HUDEP-2 (cell line): ENCODE data around the gene MUC5B.
"Not testable (repeated sequence)": the region's sequence is repeated elsewhere in the genome, so short reads cannot be mapped to it uniquely, and the experiment has no call there.

Experiments
- DNase-seq, 76 experiments: peaks; one replicate each; lab custom pipeline; 2025; ENCODE audit not compliant: unreplicated experiment in 76 of 76; lab: John Stamatoyannopoulos, UW

MUC5B gene

DNA sequence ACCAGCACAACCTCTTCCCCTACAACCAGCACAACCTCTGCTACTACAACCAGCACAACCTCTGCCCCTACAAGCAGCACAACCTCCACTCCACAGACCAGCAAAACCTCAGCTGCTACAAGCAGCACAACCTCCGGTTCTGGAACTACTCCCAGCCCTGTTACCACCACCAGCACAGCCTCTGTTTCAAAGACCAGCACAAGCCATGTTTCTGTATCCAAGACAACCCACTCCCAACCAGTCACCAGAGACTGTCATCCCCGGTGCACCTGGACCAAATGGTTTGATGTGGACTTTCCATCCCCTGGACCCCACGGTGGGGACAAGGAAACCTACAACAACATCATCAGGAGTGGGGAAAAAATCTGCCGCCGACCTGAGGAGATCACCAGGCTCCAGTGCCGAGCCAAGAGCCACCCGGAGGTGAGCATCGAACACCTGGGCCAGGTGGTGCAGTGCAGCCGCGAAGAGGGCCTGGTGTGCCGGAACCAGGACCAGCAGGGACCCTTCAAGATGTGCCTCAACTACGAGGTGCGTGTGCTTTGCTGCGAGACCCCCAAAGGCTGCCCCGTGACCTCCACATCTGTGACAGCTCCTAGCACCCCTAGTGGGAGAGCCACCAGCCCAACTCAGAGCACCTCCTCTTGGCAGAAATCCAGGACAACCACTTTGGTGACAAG is 34.3 kb upstream of the MUC5B start:
- not testable (repeated sequence) for DNase-seq

DNA sequence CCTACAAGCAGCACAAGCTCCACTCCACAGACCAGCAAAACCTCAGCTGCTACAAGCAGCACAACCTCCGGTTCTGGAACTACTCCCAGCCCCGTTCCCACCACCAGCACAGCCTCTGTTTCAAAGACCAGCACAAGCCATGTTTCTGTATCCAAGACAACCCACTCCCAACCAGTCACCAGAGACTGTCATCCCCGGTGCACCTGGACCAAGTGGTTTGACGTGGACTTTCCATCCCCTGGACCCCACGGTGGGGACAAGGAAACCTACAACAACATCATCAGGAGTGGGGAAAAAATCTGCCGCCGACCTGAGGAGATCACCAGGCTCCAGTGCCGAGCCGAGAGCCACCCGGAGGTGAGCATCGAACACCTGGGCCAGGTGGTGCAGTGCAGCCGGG is 33.0 kb upstream of the MUC5B start:
- DNase-seq: not testable (repeated sequence)

DNA sequence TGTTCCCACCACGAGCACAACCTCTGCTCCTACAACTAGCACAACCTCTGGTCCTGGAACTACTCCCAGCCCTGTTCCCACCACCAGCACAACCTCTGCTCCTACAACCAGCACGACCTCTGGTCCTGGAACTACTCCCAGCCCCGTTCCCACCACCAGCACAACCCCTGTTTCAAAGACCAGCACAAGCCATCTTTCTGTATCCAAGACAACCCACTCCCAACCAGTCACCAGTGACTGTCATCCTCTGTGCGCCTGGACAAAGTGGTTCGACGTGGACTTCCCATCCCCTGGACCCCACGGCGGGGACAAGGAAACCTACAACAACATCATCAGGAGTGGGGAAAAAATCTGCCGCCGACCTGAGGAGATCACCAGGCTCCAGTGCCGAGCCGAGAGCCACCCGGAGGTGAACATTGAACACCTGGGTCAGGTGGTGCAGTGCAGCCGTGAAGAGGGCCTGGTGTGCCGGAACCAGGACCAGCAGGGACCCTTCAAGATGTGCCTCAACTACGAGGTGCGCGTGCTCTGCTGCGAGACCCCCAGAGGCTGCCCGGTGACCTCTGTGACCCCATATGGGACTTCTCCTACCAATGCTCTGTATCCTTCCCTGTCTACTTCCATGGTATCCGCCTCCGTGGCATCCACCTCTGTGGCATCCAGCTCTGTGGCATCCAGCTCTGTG is 30.9 kb upstream of the MUC5B start:
- not testable (repeated sequence) for DNase-seq

DNA sequence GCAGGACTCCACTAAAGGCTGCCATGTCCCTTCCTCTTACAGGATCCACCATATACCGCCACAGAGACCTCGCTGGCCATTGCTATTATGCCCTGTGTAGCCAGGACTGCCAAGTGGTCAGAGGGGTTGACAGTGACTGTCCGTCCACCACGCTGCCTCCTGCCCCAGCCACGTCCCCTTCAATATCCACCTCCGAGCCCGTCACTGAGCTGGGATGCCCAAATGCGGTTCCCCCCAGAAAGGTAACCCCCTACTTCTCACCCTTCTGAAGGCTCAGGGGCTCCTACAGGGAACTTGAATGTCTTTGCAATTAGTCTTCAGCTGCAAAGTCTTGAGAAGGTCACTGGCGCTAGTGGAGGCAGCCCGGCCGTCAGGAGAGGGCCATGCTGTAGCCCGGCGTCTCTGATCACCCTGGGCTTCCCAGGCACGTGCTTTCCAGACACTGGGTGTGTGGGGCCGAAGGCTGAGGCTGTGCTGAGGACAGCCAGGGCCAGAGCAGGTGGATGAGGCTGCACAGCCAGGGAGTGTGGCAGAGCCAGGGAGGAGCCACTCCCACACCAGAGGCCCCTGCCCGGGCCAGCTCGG is 30.0 kb upstream of the MUC5B start:
- no peak for DNase-seq

DNA sequence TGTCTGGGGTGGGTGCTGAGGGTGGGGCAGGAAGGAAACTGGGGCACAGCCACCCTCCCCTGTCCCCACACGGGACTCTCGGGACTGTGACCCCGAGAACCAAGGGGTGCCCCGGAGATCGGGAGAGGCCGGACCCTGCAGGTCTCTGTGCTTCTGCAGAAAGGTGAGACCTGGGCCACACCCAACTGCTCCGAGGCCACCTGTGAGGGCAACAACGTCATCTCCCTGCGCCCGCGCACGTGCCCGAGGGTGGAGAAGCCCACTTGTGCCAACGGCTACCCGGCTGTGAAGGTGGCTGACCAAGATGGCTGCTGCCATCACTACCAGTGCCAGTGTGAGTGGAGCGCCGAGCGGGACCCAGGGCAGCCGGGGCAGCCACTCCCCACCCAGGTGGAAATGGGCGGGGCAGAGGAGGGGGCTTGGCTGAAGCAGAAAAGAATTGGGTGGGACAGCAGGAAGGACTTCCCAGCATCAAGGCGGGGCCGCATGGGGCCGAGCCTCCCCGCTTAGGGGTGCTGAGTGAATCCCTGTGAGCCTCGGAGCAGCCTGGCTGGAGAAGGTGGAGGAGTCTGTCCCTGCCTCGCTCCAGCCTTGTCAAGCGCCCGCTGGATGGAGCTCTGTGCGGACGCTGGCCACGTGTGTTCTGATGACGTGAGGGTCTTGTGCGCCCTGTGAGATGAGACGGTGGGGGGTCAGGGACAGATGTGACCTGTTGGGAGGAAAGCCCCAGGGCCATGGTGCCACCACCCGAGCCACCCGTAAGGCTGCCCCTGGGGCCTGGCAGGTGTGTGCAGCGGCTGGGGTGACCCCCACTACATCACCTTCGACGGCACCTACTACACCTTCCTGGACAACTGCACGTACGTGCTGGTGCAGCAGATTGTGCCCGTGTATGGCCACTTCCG is 29.3 kb upstream of the MUC5B start:
- no peak for DNase-seq

DNA sequence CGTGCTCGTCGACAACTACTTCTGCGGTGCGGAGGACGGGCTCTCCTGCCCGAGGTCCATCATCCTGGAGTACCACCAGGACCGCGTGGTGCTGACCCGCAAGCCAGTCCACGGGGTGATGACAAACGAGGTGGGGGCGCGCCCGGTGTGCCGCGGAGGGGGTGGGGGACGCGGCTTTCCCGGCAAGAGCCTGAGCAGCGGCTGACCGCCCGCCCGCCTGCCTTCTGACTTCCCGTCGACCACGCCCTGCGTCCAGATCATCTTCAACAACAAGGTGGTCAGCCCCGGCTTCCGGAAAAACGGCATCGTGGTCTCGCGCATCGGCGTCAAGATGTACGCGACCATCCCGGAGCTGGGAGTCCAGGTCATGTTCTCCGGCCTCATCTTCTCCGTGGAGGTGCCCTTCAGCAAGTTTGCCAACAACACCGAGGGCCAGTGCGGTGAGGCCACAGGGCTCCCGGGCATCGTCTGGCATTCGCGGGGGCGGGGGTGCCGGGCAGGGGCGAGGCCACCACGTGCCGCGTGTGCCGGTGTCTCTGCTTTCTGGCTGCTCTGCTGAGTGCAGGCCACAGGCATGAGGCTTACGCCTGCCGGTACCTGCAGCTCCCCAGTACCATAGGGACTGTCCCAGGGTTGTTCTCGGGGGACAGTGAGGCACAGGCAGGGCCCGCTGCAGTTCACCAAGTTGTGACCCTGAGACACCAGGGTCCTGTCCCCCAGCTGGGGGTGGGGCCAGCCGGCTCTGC is 28.5 kb upstream of the MUC5B start:
- no peak for DNase-seq

DNA sequence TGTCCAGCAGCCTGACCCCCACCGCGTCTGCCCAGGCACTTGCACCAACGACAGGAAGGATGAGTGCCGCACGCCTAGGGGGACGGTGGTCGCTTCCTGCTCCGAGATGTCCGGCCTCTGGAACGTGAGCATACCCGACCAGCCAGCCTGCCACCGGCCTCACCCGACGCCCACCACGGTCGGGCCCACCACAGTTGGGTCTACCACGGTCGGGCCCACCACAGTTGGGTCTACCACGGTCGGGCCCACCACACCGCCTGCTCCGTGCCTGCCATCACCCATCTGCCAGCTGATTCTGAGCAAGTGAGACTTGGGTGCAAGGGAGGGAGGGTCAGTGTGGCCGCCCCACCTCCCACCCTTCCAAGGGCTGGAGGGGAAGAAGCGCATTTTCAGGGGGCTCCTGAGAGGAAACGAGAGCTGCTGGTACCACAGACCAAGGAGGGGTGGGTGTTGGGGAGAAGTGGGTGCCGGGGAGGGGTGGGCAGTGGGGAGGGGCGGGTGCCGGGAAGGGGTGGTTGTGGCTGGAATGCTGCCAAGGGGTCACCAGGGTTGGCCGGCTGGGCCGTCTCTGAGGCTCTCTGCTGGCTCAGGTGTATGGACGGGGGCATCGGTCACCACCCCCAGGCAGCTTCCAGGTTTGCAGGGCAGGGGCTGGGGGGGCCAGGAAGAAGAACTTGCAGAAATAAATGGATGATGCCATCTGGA is 27.7 kb upstream of the MUC5B start:
- DNase-seq: no peak

DNA sequence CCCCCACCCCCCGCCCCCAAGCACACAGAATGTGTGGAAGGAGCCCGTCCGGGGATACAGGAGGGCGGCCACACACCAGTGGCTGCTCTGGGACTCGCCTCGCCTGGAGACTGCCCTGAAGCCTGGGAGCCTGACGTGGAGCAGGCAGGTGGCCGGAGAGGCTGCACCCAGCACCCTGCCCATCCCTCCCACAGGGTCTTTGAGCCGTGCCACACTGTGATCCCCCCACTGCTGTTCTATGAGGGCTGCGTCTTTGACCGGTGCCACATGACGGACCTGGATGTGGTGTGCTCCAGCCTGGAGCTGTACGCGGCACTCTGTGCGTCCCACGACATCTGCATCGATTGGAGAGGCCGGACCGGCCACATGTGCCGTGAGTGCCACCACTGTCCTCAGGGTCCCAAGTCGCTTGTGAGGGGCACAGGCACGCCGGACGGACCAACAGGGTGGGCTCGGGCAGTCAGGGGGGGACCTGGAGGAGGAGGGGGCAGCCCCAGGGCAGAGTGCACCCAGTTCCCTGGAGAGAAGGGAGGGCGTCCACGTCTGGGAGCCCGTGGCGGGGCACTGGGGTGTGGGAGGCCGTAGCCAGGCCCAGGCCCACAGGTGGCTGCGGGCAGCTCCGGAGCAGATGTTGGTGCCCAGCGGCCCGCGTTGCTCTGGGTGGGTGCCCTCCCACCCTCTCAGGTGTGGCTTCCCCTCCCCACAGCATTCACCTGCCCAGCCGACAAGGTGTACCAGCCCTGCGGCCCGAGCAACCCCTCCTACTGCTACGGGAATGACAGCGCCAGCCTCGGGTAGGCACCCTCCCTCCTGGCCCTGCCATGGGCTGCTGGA is 27.0 kb upstream of the MUC5B start:
- DNase-seq: no peak

DNA sequence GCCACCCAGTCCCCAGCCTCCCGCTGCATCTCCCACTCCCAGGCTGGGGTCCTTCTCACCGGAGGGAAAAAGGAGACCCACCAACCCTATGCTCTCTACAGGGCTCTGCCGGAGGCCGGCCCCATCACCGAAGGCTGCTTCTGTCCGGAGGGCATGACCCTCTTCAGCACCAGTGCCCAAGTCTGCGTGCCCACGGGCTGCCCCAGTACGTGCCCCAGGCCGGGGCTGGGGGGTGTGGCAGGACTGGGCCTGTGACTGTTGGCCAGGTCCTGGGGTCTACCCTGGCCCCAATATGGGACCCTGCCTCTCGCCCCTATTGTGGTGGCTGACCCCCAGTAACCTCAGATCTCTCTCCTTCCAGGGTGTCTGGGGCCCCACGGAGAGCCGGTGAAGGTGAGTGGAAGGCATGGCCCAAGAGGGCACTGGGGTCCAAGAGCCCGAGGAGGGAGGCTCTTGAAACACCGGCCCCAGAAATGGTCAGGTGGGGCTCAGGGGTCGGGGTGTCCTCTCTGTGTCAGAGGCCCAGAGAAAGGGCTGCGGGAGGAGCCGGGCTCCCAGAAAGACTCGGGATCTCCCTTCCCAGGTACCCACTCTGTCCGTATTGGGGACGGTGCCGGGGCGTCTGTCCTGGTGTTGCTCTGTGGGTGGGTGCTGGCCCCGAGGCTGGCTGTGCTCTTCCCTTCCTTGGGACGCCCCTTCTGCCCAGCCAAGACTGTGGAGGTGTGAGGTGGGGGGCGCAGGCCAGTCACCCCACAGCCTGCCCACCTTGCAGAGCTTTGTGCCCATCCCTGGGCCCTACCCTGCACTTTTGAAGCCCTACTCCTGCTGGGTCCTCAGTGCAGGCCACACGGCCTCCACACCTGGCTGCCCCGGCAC is 26.1 kb upstream of the MUC5B start:
- no peak for DNase-seq

DNA sequence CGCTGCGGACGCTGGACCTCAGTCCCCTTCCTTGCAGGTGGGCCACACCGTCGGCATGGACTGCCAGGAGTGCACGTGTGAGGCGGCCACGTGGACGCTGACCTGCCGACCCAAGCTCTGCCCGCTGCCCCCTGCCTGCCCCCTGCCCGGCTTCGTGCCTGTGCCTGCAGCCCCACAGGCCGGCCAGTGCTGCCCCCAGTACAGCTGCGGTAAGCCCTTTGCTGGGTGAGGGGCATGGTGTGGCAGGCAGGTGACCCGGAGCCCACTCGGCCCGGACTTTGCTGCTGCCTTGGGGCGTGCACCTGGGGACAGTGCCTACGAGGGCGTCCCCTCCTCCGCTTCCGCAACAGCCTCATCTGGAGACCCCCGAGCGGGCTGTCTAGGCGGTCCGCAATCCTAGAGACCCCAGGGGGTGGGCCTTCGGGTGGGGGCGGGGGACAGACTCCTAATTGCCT is 25.4 kb upstream of the MUC5B start:
- DNase-seq: no peak

DNA sequence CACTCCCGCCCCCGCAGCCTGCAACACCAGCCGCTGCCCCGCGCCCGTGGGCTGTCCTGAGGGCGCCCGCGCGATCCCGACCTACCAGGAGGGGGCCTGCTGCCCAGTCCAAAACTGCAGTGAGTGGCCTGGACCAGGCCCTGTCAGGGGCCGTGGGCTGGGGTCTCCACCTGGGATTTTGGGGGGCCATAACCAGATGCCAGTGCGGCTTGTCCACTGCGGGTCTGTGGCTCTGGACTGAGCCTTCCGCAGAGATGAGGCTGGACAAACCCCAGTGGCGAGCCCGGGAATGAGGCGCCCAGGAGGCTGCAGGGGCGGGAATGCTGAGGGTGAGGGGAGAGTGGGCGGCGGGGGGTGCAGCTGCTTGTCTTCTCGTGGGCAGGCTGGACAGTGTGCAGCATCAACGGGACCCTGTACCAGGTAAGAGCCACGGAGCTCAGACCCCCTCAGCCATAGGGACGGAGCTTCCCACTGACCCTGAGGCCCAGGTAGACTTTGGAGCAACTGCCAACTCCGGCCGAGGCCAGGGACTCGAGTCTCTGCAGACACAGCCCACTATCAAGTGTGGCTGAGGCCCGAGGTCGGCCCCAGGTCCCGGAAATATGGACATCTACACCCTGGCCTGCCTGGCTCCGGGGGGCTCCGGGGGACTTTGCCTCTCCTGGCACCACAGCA is 24.8 kb upstream of the MUC5B start:
- no peak for DNase-seq

DNA sequence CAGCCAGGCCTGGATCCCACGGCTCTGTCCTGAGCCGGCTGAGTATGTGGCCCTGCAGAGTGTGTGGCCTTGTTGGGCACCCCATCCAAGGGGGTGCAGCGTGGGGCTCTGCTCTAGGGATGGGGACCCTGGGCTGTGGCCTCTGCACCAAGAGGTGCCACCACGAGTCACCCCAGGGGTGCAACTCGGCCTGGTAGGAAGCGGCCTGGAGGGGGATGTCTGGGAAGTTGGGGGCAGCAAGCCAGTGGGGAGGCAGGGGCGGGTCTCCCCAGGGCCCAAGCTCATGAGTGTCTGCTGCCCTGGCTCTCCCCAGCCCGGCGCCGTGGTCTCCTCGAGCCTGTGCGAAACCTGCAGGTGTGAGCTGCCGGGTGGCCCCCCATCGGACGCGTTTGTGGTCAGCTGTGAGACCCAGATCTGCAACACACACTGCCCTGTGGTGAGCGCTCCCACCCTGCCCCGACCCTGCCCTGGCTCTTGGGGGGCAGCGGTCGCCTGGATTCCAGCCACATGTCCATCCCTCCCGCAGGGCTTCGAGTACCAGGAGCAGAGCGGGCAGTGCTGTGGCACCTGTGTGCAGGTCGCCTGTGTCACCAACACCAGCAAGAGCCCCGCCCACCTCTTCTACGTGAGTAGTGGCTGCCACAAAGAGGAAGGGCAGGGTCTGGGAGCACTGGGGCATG is 24.2 kb upstream of the MUC5B start:
- DNase-seq: no peak

DNA sequence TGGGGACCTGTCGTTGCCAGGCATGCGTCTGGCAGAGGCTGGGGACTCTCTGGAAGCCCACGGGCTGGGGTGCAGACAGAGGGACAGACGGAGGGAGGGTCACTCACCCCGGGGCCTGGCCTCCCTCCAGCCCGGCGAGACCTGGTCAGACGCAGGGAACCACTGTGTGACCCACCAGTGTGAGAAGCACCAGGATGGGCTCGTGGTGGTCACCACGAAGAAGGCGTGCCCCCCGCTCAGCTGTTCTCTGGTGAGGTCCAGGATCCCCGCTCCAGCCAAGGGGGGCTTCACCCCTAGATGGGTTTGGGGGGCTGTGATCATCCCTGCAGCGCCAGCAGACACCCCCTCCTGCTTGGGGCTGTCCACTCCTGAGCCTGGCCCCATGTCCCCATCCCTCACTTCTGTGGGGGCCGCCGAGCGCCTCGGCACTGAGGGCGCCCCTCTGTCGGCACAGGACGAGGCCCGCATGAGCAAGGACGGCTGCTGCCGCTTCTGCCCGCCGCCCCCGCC is 23.6 kb upstream of the MUC5B start:
- DNase-seq: no peak

DNA sequence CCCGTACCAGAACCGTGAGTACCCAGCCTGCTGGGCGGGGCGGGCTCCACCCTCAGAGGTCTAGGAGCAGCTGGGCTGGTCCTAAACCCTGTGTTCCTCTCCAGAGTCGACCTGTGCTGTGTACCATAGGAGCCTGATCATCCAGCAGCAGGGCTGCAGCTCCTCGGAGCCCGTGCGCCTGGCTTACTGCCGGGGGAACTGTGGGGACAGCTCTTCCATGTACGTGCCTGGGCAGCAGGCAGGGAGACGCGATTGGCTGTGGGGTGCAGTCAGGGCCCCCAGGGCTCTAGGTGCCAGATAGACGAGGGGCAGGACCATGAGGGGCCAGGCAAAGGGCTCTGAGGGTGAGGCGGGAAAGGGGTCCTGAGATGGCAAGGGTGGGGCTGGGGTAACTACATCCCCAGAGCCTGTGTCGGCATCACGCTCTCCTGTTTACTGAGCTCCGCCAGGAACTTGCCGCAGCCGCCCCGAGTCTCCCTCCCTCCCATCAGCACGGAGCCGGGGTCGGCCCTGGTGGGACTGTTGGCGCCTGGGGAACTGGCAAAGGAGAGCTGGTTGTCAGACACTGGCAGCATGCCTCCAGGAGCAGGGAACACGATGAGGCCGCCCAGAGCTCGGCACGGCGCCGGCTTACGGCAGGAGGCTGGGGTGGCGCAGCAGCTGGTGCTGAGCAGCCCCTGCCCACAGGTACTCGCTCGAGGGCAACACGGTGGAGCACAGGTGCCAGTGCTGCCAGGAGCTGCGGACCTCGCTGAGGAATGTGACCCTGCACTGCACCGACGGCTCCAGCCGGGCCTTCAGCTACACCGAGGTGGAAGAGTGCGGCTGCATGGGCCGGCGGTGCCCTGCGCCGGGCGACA is 22.9 kb upstream of the MUC5B start:
- DNase-seq: no peak

DNA sequence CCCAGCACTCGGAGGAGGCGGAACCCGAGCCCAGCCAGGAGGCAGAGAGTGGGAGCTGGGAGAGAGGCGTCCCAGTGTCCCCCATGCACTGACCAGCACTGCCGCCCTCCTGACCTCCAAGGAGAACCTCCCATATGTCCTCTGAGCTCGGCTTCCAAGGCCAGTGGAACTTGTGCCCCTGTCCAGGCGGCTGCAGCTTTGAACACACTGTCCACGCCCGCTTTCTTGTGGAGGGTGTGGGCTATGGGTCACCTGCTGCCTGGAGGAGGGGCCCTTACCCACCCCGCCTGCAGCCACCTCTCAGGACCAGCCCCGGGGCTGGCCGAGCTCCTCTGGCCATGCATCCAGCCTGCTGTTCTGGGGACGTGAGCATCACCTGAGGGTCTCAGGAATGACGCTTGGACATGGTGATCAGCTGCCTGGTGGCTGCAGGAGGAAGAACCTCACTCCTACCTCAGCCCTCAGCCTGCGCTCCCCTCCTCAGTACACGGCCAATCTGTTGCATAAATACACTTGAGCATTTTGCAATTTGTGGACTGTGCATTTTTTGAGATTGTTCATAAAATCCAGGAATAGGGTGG is 22.2 kb upstream of the MUC5B start:
- no peak for DNase-seq
